Measurements from ENCODE around the gene UBE2M.
"Not testable (repeated sequence)": the region's sequence is repeated elsewhere in the genome, so short reads cannot be mapped to it uniquely, and the experiment has no call there.

Gene UBE2M

GRCh38 chr19:58513694-58514563 lies 44.5 kb downstream of the UBE2M start:
- peak overlapping the region; percentile 62 for H3K4me3 ChIP-seq (ENCODE audit: low read depth, low read length)
- H3K27me3 ChIP-seq (ENCODE audit: control insufficient read depth, insufficient read depth, low read length), result no peaks in the 10 kb centered on the region
- peak overlapping the region; percentile 46; the same call in 1 of the 2 replicates for H3K9ac ChIP-seq (ENCODE audit: low read depth, low read length)
- peak overlapping the region; percentile 79 for H3K27ac ChIP-seq (ENCODE audit: low read depth, low read length)
- peaks cover 3% of the 10 kb centered on the region; the same call in 1 of the 2 replicates for H3K36me3 ChIP-seq (ENCODE audit: control insufficient read depth, insufficient read depth, low read length)
- no peaks in the 10 kb centered on the region for H3K9me3 ChIP-seq (ENCODE audit: control insufficient read depth, insufficient read depth, low read length)
- peaks cover 20% of the 10 kb centered on the region for H3K4me1 ChIP-seq (ENCODE audit: control insufficient read depth, insufficient read depth, low read length)

- Histone ChIP-seq H3K4me1 (ENCODE audit: control insufficient read depth, insufficient read depth, low read length) (peaks cover 15% of the 10 kb centered on the region), H3K27ac (ENCODE audit: low read depth, low read length) (peak overlapping the region; percentile 20), H3K27me3 (ENCODE audit: control insufficient read depth, insufficient read depth, low read length) (no peaks in the 10 kb centered on the region), H3K4me3 (ENCODE audit: low read depth, low read length) (no peak overlapping the region), H3K9me3 (ENCODE audit: control insufficient read depth, insufficient read depth, low read length) (no peaks in the 10 kb centered on the region), H3K36me3 (ENCODE audit: control insufficient read depth, insufficient read depth, low read length) (peaks cover 3% of the 10 kb centered on the region; the same call in 1 of the 2 replicates), H3K9ac (ENCODE audit: low read depth, low read length) (no peak overlapping the region)
Observed at GRCh38 chr19:58513213-58513693, 45.2 kb downstream of the UBE2M start.

GRCh38 chr19:58511353-58512208 lies 46.8 kb downstream of the UBE2M start, which contains the start of gene SLC27A5:
Gene SLC27A5 (minus strand): TSS chr19:58511992. CDS start chr19:58511955, 37 bp downstream.
- Histone ChIP-seq H3K4me3 (ENCODE audit: low read depth, low read length) (no peak within 1 kb of the TSS), H3K27me3 (ENCODE audit: control insufficient read depth, insufficient read depth, low read length) (no peaks in the 10 kb centered on the region), H3K9me3 (ENCODE audit: control insufficient read depth, insufficient read depth, low read length) (no peaks in the 10 kb centered on the region), H3K4me1 (ENCODE audit: control insufficient read depth, insufficient read depth, low read length) (peaks cover 15% of the 10 kb centered on the region), H3K27ac (ENCODE audit: low read depth, low read length) (no peak within 1 kb of the TSS), H3K36me3 (ENCODE audit: control insufficient read depth, insufficient read depth, low read length) (no peaks in the 10 kb centered on the region), H3K9ac (ENCODE audit: low read depth, low read length) (no peak within 1 kb of the TSS)

GRCh38 chr19:58510084-58510862 lies 48.1 kb downstream of the UBE2M start:
- Histone ChIP-seq H3K4me1 (ENCODE audit: control insufficient read depth, insufficient read depth, low read length) (peaks cover 7% of the 10 kb centered on the region), H3K9ac (ENCODE audit: low read depth, low read length) (no peak overlapping the region), H3K4me3 (ENCODE audit: low read depth, low read length) (no peak overlapping the region), H3K27me3 (ENCODE audit: control insufficient read depth, insufficient read depth, low read length) (no peaks in the 10 kb centered on the region), H3K27ac (ENCODE audit: low read depth, low read length) (no peak overlapping the region), H3K9me3 (ENCODE audit: control insufficient read depth, insufficient read depth, low read length) (no peaks in the 10 kb centered on the region), H3K36me3 (ENCODE audit: control insufficient read depth, insufficient read depth, low read length) (no peaks in the 10 kb centered on the region)

GRCh38 chr19:58509731-58510083 lies 48.7 kb downstream of the UBE2M start:
- H3K9ac ChIP-seq (ENCODE audit: low read depth, low read length), result no peak overlapping the region
- H3K27me3 ChIP-seq (ENCODE audit: control insufficient read depth, insufficient read depth, low read length), result no peaks in the 10 kb centered on the region
- H3K27ac ChIP-seq (ENCODE audit: low read depth, low read length), result no peak overlapping the region
- no peak overlapping the region for H3K4me3 ChIP-seq (ENCODE audit: low read depth, low read length)
- no peaks in the 10 kb centered on the region for H3K9me3 ChIP-seq (ENCODE audit: control insufficient read depth, insufficient read depth, low read length)
- no peaks in the 10 kb centered on the region for H3K36me3 ChIP-seq (ENCODE audit: control insufficient read depth, insufficient read depth, low read length)
- H3K4me1 ChIP-seq (ENCODE audit: control insufficient read depth, insufficient read depth, low read length), result peaks cover 4% of the 10 kb centered on the region; the same call in 1 of the 2 replicates

- H3K36me3 ChIP-seq (ENCODE audit: control insufficient read depth, insufficient read depth, low read length); H3K27me3 ChIP-seq (ENCODE audit: control insufficient read depth, insufficient read depth, low read length); H3K9me3 ChIP-seq (ENCODE audit: control insufficient read depth, insufficient read depth, low read length); H3K27ac ChIP-seq (ENCODE audit: low read depth, low read length); H3K9ac ChIP-seq (ENCODE audit: low read depth, low read length); H3K4me1 ChIP-seq (ENCODE audit: control insufficient read depth, insufficient read depth, low read length); H3K4me3 ChIP-seq (ENCODE audit: low read depth, low read length): not testable (repeated sequence)
Observed at GRCh38 chr19:58507602-58508223, 50.7 kb downstream of the UBE2M start.
